Panc1 (cell line): ENCODE results near the gene MSANTD7. TPM values are rescaled to one million over a fixed set of nuclear protein-coding genes. Genes with fewer than 3 reads are reported as not detected.

Source experiments
- ATAC-seq: fragments of 200-7000 bp; cut with Tn5 transposase; 2 replicates; pipeline ENCODE4 v1.9.1; 2020; ENCODE audit warnings: mild to moderate bottlenecking, moderate library complexity
- BruUV-seq: library from RNA; stranded (reverse); fragments of 400-500 nt; replicated peaks from 2 replicates; lab custom pipeline; 2021; lab: Mats Ljungman, UMichigan
- CTCF ChIA-PET: fragments of 300-600 bp; sonication (Branson Sonifier 250); formaldehyde crosslinking; loops from one replicate; lab custom pipeline; 2022; ENCODE audit warnings: antibody characterized with exemption; lab: Charles Lee
- POLR2A ChIA-PET: fragments of 300-600 bp; sonication (Branson Sonifier 250); formaldehyde crosslinking; loops from one replicate; lab custom pipeline; 2022; ENCODE audit warnings: antibody characterized with exemption; lab: Charles Lee
- DNase-seq: peaks from one replicate; pipeline ENCODE4 v3.0.0-alpha.2; 2010; ENCODE audit warnings: low read depth, low spot score
- H3K27ac ChIP-seq: 2 replicates; pipeline ENCODE4 v1.5.1; 2011; ENCODE audit warnings: mild to moderate bottlenecking, low read length, inconsistent platforms
- H3K27me3 ChIP-seq: fragments of 200-500 bp; sonication (Bioruptor generic); 2 replicates; pipeline ENCODE4 v1.6.0; 2014; ENCODE audit warnings: low read length, inconsistent platforms; ENCODE audit not compliant: control insufficient read depth, insufficient read depth
- H3K36me3 ChIP-seq: fragments of 200-500 bp; sonication (Bioruptor generic); 2 replicates; pipeline ENCODE4 v1.5.1; 2014; ENCODE audit warnings: inconsistent platforms, mild to moderate bottlenecking, low read length, moderate library complexity; ENCODE audit not compliant: control insufficient read depth, insufficient read depth
- H3K4me1 ChIP-seq: 2 replicates; pipeline ENCODE4 v1.5.1; 2011; ENCODE audit warnings: inconsistent platforms, mild to moderate bottlenecking, low read length, moderate library complexity; ENCODE audit not compliant: control insufficient read depth, insufficient read depth
- H3K4me3 ChIP-seq, 2 experiments: 2 replicates each; pipeline ENCODE4 v1.5.1; 2011 to 2012; ENCODE audit warnings: low read depth in 2 of 2, low read length in 2 of 2, mild to moderate bottlenecking in 2 of 2, inconsistent platforms in 1 of 2, moderate library complexity in 1 of 2
- H3K9me3 ChIP-seq: fragments of 200-500 bp; sonication (Bioruptor generic); 2 replicates; pipeline ENCODE4 v1.5.1; 2014; ENCODE audit warnings: low read depth, mild to moderate bottlenecking, inconsistent platforms, low read length, moderate library complexity; ENCODE audit not compliant: control insufficient read depth, insufficient read depth
- CTCF ChIP-seq: fragments of 450-650 bp; IDR thresholded peaks from 2 replicates; pipeline ENCODE4 v1.5.1; 2017; ENCODE audit warnings: mild to moderate bottlenecking
- POLR2AphosphoS5 ChIP-seq: IDR thresholded peaks from 2 replicates; pipeline ENCODE4 v1.6.1; 2012; ENCODE audit warnings: mild to moderate bottlenecking, low read depth, low read length, moderate library complexity
- REST ChIP-seq, 2 experiments: IDR thresholded peaks; 2 replicates each; pipeline ENCODE4 v1.6.1; 2011 to 2012; ENCODE audit warnings: low read depth in 2 of 2, control low read depth in 1 of 2, low read length in 1 of 2, mild to moderate bottlenecking in 1 of 2, moderate library complexity in 1 of 2; ENCODE audit not compliant: insufficient read depth in 1 of 2
- SIN3A ChIP-seq: IDR thresholded peaks from 2 replicates; pipeline ENCODE4 v1.6.1; 2012; ENCODE audit warnings: low read depth, mild to moderate bottlenecking, low read length, moderate library complexity, borderline replicate concordance; ENCODE audit not compliant: insufficient read depth
- TCF7L2 ChIP-seq: IDR thresholded peaks from 2 replicates; pipeline ENCODE4 v1.6.1; 2011; ENCODE audit warnings: mild to moderate bottlenecking, low read depth, low read length, inconsistent platforms
- in situ Hi-C: cut with HindIII; loops from 2 replicates; pipeline ENCODE4 v1.10.0; 2016; ENCODE audit warnings: low sequenced_read_pairs, low pct_unique_long_range_greater_than_20kb
- intact Hi-C: fragments of 100-400 bp; cut with micrococcal nuclease; formaldehyde crosslinking; loops from one replicate; pipeline ENCODE4 v1.10.0; 2022; ENCODE audit not compliant: unreplicated experiment
- total RNA-seq: library from RNA; stranded (reverse); gene quantifications from one replicate; pipeline ENCODE4 v1.2.1, GENCODE V29; 2021; ENCODE audit not compliant: unreplicated experiment

The MSANTD7 gene
- total RNA-seq, 1 experiment from 2014 or later: 10.4 TPM

- Histone ChIP-seq H3K9me3 (no peaks in the 10 kb centered on the region), H3K27me3 (no peaks in the 10 kb centered on the region), H3K4me1 (peaks cover 3% of the 10 kb centered on the region; the same call in 1 of the 2 replicates), H3K27ac (no peak overlapping the region), H3K36me3 (peaks cover 14% of the 10 kb centered on the region), H3K4me3 (no peak overlapping the region)
- ATAC-seq (no peak), DNase-seq (no peak)
- BruUV-seq: no TSS peak
- intact Hi-C loops: no loop called here
- CTCF ChIA-PET: no interaction called here
- POLR2A ChIA-PET: no interaction called here
- in situ Hi-C loops: no loop called here
- no peak for TF ChIP-seq POLR2AphosphoS5
- no peak for TF ChIP-seq REST (IDR thresholded peaks at IDR 0.05; ENCODE audit: insufficient read depth in 1 of 2, low read depth in 2 of 2, low read length in 1 of 2)
- no peak for TF ChIP-seq SIN3A
- no peak for TF ChIP-seq CTCF
- no peak for TF ChIP-seq TCF7L2
Measured at GRCh38 chr10:14873090-14873760, 35.1 kb downstream of the MSANTD7 start.

- intact Hi-C loops: no loop called here
- in situ Hi-C loops: no loop called here
- CTCF ChIA-PET: no interaction called here
Measured at GRCh38 chr10:14875941-14876340, 37.8 kb downstream of the MSANTD7 start.

GRCh38 chr10:14876764-14877163 is 38.7 kb downstream of the MSANTD7 start:
- DNase-seq (no peak), ATAC-seq (no peak)
- Histone ChIP-seq H3K4me1 (peaks cover 11% of the 10 kb centered on the region; the same call in 1 of the 2 replicates), H3K36me3 (peaks cover 2% of the 10 kb centered on the region), H3K4me3 (no peak overlapping the region), H3K27ac (peak overlapping the region; percentile 39; the same call in 1 of the 2 replicates), H3K27me3 (no peaks in the 10 kb centered on the region), H3K9me3 (no peaks in the 10 kb centered on the region)
- in situ Hi-C loops: no loop called here
- CTCF ChIA-PET: no interaction called here
- intact Hi-C loops: no loop called here
- BruUV-seq: no TSS peak
- POLR2A ChIA-PET: no interaction called here
- TF ChIP-seq POLR2AphosphoS5: no peak
- no peak for TF ChIP-seq SIN3A
- no peak for TF ChIP-seq TCF7L2
- TF ChIP-seq REST (IDR thresholded peaks at IDR 0.05; ENCODE audit: insufficient read depth in 1 of 2, low read depth in 2 of 2, low read length in 1 of 2): no peak
- no peak for TF ChIP-seq CTCF

More at GRCh38 chr10:14875941-14876340, 37.8 kb downstream of the MSANTD7 start:
- Histone ChIP-seq H3K9me3 (no peaks in the 10 kb centered on the region), H3K27ac (no peak overlapping the region), H3K4me3 (no peak overlapping the region), H3K36me3 (peaks cover 6% of the 10 kb centered on the region), H3K27me3 (no peaks in the 10 kb centered on the region), H3K4me1 (peaks cover 11% of the 10 kb centered on the region; the same call in 1 of the 2 replicates)
- POLR2A ChIA-PET: no interaction called here
- no peak for TF ChIP-seq TCF7L2
- ATAC-seq (no peak), DNase-seq (no peak)
- BruUV-seq: no TSS peak
